NCI-H1105 (cell line): ENCODE measurements around the gene GNA15.
"Not testable (repeated sequence)": the region's sequence is repeated elsewhere in the genome, so short reads cannot be mapped to it uniquely, and the experiment has no call there.

Experiments
- DNase-seq: peaks from one replicate; lab custom pipeline; 2025; lab: John Stamatoyannopoulos, UW

GNA15 gene

DNA sequence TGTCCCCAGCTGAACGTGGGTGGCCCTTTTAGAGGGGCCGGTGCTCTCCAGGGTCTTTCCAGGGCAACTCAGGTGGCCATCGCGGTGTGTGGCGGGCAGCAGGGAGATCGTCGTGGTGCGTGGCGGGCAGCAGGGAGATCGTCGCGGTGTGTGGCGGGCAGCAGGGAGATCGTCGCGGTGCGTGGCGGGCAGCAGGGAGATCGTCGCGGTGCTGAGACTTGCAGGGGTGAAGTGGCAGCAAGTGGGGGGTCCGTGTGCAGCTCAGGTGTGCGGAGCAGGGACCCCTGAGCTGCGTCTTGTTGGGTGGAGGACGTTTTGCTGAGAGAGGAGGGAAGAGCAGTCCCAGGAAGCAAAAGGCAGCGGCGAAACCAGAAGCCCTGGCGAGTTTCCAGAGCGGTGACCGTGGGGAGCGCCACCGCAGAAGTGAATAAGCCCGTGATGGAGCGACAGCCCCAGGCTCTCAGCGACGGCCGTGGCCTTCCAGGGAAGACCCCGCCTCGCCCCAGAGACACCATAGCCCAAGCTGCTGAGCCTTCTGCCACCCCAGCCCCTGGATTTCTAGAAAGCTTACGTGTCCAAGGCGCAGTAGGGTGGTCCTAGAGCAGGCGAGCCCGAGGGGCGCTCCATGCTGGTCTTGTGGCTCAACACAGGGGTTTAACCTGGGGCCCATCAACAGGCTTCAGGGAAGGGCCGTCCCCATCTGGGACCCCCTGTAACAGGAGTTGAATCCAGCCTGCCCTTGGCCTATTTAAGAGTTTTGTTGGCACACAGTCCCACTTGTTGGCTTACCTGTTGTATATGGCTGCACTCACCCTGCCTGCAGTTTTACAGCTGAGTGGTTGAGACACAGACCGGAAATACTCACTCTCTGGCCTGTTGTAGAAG is 55.3 kb downstream of the GNA15 start:
- DNase-seq = no peak

DNA sequence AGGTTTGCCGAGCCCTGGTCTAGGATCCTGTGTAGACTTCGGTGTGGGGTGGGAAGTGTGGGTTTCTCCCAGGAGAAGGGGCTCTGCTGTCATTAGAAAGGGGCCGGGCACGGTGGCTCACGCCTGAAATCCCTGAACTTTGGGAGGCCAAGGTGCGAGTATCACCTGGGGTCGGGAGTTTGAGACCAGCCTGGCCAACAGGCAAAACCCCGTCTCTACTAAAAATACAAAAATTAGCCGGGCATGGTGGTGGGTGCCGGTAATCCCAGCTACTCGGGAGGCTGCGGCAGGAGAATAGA is 55.9 kb downstream of the GNA15 start:
- not testable (repeated sequence) for DNase-seq

DNA sequence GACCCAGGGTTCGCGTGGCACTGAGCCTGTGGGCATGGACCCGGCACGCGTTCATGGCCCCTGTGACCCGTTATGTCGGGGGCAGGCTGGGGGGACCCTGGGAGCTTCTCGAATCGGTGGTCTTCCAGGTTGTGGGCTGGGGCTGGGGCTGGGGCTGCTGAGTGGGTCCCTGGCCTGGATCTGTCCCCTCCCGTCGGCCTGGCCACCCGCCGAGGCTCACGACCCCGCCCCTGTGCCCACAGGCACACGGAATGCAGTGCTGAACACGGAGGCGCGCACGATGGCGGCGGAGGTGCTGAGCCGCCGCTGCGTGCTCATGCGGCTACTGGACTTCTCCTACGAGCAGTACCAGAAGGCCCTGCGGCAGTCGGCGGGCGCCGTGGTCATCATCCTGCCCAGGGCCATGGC is 56.4 kb downstream of the GNA15 start:
- no peak for DNase-seq

- no peak for DNase-seq
Measured at GRCh38 chr19:3192684-3193083, 56.9 kb downstream of the GNA15 start.

GRCh38 chr19:3193256-3194105 is 57.6 kb downstream of the GNA15 start:
- no peak for DNase-seq

GRCh38 chr19:3194106-3195087 is 58.6 kb downstream of the GNA15 start:
- no peak for DNase-seq

DNA sequence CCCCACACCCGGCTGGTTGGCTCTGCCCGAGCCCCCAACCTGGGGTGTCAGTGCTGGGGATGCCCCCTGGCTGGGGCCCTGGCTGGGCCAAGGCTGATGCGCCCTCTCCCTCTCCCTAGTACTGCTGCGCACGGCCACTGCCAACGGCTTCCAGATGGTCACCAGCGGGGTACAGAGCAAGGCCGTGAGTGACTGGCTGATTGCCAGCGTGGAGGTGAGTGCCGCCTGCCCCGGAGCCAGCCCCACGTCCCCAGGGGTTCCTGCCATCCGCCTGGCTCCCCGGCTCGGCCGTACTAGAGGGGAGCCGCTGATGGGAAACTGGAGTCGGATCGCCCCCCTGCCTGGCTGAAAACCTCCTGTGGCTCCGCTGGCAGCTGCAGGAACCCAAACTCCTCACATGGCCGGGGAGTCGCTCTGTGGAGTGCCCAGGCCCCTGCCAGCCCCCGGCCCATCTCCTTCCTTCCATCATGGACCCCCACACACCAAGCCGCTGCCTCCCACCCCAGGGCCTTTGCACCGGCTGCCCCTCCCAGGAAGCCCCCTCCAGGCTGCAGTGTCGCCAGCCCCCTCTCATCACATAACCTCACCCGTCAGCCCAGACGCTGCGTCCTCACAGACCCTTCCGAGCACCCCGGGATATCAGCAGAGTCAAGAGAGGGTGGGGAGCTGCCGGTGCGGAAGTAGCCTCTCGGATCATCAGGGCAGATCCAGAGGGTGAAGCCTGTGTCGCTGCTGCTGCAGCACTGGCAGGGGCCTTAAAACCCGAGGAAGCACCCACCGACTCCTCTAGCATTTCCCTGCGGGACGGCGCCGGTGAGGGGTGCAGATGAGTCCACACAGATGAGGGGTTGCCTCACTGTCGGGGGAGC is 60.5 kb downstream of the GNA15 start:
- DNase-seq = no peak

GRCh38 chr19:3196933-3197205 is 61.0 kb downstream of the GNA15 start:
- no peak for DNase-seq

DNA sequence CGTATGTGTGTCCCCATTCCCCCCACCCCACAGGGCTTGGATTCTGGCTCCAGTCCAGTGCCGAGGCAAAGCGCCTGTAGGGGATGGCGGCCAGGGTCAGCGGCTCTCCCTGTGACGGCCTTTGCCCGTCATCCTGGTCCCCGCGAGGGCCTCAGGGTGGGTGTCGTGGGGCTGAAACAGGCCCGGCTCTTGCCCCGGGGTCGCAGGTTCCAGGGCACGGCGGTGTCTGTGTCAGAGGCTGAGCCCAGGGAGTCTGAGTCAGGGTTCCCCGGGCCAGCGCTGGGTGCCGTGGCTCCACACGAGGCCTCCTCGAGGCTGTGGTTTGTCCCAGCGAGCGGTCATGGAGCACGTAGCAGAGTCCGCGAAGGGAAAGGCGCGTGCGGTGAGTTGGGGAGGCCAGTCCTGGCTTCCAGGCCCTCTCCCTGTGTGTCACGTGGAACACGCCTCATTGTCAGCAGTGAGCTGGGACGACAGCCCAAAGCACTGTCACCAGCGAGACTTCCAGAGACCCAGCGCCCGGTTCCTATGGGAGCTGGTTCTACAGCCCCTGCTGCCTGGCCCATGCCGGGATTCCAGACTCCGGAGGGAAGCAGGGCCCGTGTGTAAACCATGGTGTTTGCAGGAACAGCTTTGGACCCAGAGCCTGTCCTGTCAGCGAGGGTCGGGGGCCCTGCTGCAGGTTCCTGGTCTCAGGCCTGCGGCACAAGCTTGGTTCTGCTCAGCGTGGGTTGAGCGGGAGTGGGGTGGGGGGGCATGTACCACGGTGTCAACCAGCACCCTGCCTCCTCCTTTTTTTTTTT is 63.3 kb downstream of the GNA15 start:
- no peak for DNase-seq

DNA sequence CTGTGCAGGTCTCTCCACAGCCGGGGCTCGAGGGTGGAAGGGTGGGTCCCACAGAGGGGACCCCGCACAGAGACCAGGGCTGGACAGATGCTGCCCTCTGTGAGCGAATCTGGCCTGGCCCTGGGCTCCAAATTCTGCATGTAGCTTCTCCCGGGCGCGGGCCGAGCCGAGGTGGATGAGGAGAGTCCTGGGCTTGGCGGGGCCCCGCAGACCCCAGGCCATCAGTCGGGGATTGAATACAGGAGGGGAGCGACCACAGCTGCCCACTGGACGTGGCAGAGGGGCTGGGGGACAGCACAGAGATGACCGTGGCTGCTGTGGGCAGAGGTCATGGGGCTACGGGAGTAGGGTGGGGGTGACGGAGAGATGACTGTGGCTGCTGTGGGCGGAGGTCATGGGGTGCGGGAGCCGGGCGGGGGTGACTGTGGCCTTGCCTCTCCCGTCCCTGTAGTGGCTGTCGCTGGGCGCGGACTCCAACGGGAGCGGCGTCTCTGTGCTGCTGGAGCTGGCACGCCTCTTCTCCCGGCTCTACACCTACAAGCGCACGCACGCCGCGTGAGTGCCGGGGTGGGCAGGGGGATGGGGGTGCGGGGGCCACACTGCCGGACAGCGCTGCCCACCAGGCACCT is 65.4 kb downstream of the GNA15 start:
- DNase-seq = no peak

DNA sequence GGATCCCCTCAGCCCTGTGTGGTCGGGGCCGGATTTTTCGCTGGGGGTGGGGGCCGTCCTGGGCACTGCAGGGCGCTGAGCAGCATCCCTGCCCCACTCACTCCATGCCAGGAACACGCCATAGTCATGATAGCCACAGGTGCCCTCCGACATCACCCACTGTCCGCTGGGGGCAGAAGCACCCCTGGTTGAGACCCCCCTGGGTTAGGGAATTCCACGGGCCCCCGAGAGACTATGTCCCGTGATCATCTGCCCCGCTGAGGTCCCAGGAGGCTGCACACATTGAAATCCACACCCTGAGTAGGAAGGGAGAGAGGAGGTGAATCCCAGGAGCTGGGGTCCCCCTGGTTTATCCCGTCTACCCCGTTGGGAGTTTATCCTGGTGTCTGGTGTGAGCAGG is 66.1 kb downstream of the GNA15 start:
- no peak for DNase-seq

- no peak for DNase-seq
Measured at GRCh38 chr19:3202346-3202745, 66.5 kb downstream of the GNA15 start.

GRCh38 chr19:3202895-3203294 is 67.1 kb downstream of the GNA15 start:
- DNase-seq = not testable (repeated sequence)

- DNase-seq = no peak
Measured at GRCh38 chr19:3203805-3204645, 68.2 kb downstream of the GNA15 start.

DNA sequence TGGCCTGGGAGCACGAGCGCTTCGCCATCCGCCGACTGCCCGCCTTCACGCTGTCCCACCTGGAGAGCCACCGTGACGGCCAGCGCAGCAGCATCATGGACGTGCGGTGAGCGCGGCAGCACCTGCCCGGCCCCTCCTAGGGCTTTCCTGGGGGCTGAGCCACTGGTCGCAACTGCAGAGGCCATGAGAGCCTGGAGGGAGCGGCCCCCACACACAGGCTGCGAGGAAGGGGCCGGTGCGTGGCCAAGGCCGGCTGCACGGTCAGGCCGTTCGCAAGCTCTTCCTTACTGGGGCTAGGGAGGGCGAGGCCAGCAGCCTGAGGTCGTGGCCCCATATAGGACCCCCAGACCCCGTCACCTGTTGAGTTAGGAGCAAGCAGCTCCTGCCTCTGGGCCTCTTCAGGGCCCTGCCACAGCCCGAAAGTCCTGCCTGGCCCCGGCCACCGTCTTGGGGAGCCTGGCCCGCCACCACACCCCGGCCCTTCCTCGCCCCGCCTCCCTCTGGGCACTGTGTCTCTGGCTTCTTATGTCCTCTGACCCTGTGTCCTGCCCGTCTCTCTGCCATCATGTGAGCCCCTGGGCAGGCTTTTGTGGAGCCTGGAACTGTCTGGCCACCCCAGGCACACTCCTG is 68.9 kb downstream of the GNA15 start:
- DNase-seq = no peak

DNA sequence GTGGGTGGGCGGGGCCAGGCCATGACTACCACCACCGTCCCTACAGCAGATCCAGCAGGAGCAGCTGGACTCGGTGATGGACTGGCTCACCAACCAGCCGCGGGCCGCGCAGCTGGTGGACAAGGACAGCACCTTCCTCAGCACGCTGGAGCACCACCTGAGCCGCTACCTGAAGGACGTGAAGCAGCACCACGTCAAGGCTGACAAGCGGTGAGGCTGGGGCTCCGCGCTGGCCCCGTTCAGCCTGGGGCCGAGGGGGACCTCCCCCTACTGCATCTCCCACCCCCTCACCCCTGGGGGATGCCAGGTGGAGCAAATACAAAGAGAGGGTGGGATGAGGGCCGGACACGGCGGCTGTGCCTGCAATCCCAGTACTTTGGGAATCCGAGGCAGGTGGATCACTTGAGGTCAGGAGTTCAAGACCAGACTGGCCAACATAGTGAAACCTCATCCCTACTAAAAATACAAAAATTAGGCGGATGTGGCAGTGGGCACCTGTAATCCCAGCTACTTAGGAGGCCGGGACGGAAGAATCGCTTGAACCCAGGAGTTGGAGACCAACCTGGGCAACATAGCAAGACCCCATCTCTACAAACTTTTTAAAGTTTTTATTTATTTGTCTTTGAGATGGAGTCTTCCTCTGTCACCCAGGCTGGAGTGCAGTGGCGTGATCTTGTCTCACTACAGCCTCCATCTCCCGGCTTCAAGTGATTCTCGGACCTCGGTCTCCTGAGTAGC is 70.6 kb downstream of the GNA15 start:
- no peak for DNase-seq

DNA sequence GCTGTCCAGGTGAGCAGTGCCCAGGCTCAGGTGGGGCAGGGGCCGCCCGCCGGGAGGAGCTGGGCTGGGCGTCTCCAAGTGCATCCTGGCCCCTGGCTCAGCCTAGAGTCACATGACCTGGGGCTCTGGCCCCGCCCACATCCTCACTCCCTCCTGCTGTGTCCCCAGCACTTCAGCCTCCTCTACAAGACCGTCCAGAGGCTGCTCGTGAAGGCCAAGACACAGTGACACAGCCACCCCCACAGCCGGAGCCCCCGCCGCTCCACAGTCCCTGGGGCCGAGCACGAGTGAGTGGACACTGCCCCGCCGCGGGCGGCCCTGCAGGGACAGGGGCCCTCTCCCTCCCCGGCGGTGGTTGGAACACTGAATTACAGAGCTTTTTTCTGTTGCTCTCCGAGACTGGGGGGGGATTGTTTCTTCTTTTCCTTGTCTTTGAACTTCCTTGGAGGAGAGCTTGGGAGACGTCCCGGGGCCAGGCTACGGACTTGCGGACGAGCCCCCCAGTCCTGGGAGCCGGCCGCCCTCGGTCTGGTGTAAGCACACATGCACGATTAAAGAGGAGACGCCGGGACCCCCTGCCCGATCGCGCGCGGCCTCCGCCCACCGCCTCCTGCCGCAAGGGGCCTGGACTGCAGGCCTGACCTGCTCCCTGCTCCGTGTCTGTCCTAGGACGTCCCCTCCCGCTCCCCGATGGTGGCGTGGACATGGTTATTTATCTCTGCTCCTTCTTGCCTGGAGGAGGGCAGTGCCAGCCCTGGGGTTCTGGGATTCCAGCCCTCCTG is 71.8 kb downstream of the GNA15 start:
- DNase-seq = no peak
